ENCODE results near the gene GPR31.

GPR31 gene

DNA sequence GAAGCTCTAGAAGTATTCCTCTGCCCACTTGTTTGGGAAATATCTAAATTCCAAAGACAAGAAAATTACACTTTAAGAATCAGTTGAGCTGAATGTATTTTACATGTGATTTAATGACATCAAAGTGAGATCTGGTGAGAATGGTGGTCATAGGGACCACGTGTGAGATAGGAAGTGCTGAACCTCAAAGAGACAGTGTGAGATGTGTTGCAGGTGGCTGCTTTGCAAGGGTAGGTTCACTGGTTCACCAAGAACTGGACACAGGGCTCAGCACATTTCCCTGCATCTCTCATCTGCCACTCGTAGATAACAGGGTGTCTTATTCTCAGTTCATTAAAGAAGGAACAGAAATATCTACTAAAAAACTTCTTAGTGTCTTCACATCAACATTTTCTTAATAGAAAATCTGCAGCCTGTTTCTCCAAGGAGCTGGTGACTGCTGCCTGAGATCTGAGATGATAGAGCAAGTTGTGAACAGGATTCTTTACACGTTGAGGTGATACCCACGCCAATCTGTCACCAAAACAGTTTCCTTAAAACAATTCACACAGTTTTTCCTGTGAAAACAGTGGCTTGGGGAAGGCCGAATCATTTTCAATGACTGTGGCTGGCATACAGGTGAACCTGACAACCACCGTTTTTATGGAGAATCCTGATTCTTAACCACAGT lies 27.6 kb downstream of the GPR31 start:
- TF ChIP-seq, protein P1, sequence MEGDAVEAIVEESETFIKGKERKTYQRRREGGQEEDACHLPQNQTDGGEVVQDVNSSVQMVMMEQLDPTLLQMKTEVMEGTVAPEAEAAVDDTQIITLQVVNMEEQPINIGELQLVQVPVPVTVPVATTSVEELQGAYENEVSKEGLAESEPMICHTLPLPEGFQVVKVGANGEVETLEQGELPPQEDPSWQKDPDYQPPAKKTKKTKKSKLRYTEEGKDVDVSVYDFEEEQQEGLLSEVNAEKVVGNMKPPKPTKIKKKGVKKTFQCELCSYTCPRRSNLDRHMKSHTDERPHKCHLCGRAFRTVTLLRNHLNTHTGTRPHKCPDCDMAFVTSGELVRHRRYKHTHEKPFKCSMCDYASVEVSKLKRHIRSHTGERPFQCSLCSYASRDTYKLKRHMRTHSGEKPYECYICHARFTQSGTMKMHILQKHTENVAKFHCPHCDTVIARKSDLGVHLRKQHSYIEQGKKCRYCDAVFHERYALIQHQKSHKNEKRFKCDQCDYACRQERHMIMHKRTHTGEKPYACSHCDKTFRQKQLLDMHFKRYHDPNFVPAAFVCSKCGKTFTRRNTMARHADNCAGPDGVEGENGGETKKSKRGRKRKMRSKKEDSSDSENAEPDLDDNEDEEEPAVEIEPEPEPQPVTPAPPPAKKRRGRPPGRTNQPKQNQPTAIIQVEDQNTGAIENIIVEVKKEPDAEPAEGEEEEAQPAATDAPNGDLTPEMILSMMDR (IDR thresholded peaks at IDR 0.05), result no peak

GRCh38 chr6:167129562-167129961 lies 28.2 kb downstream of the GPR31 start:
- intact Hi-C loops (cut with DNase I; ENCODE audit: low total_unique reads), result no loop called here
- H3K27ac ChIP-seq, result no peak overlapping the region
- TF ChIP-seq, protein P1 (IDR thresholded peaks at IDR 0.05), result no peak
- H3K4me3 ChIP-seq, result no peak overlapping the region
- H3K36me3 ChIP-seq, result no peaks in the 10 kb centered on the region
- no peak for DNase-seq
- no peaks in the 10 kb centered on the region for H3K9me3 ChIP-seq
- H3K4me1 ChIP-seq, result no peaks in the 10 kb centered on the region
- H3K27me3 ChIP-seq, result no peaks in the 10 kb centered on the region

More for the DNA sequence above, 27.6 kb downstream of the GPR31 start:
- intact Hi-C loops (cut with DNase I; ENCODE audit: low total_unique reads), result no loop called here
- Histone ChIP-seq H3K4me3 (no peak overlapping the region), H3K9me3 (no peaks in the 10 kb centered on the region), H3K36me3 (no peaks in the 10 kb centered on the region), H3K27ac (no peak overlapping the region), H3K4me1 (no peaks in the 10 kb centered on the region), H3K27me3 (no peaks in the 10 kb centered on the region)
- DNase-seq, result no peak

- no peaks in the 10 kb centered on the region for H3K9me3 ChIP-seq
- no peaks in the 10 kb centered on the region for H3K36me3 ChIP-seq
- DNase-seq, result no peak
- intact Hi-C loops (cut with DNase I; ENCODE audit: low total_unique reads), result no loop called here
- H3K4me3 ChIP-seq, result no peak overlapping the region
- H3K27me3 ChIP-seq, result no peaks in the 10 kb centered on the region
- TF ChIP-seq, protein P1 (IDR thresholded peaks at IDR 0.05), result no peak
- no peak overlapping the region for H3K27ac ChIP-seq
- no peaks in the 10 kb centered on the region for H3K4me1 ChIP-seq
Observed at GRCh38 chr6:167129159-167129558, 28.6 kb downstream of the GPR31 start.

- intact Hi-C loops (cut with DNase I; ENCODE audit: low total_unique reads), result no loop called here
- H3K9me3 ChIP-seq, result no peaks in the 10 kb centered on the region
- H3K4me1 ChIP-seq, result no peaks in the 10 kb centered on the region
Observed at GRCh38 chr6:167127785-167128531, 29.8 kb downstream of the GPR31 start.

DNA sequence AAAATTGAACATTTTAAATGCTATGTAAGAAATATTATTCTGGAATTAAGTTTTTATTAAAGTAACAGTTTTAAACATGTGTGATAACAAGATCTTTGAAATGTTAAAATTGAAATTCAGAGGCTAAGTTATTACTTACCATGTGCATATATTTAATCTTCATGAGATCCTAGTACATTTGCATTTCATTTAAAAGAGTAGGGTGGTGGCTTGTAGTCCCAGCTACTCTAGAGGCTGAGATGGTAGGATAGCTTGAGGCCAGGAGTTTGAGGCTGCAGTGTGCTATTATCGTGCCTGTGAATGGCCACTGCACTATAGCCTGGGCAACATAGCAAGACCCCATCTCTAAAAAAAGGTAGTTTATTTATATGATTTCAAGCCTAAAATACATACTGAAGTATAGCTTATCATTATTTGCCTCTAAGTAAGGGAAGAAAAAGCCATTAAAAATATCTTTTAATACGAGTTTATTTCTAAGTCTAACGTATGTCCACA lies 31.9 kb downstream of the GPR31 start:
- intact Hi-C loops (cut with DNase I; ENCODE audit: low total_unique reads), result no loop called here
- H3K4me3 ChIP-seq, result no peak overlapping the region
- no peaks in the 10 kb centered on the region for H3K9me3 ChIP-seq
- H3K27ac ChIP-seq, result no peak overlapping the region
- TF ChIP-seq, protein P1 (IDR thresholded peaks at IDR 0.05), result no peak
- H3K36me3 ChIP-seq, result no peaks in the 10 kb centered on the region
- no peak for DNase-seq
- H3K4me1 ChIP-seq, result no peaks in the 10 kb centered on the region
- peaks cover 0 to 7% of the 10 kb centered on the region in 2 donors for H3K27me3 ChIP-seq

More at GRCh38 chr6:167127785-167128531, 29.8 kb downstream of the GPR31 start:
- H3K27me3 ChIP-seq, result no peaks in the 10 kb centered on the region
- no peak overlapping the region for H3K4me3 ChIP-seq
- no peak for DNase-seq
- TF ChIP-seq, protein P1 (IDR thresholded peaks at IDR 0.05), result no peak
- no peaks in the 10 kb centered on the region for H3K36me3 ChIP-seq
- no peak overlapping the region for H3K27ac ChIP-seq
